SK-N-SH treated with all-trans-retinoic acid at 6 μM for 48 hours (cell line): ENCODE measurements around the gene CDRT4.
A peak's percentile ranks its signal among the peaks of the same experiment; 100 is the strongest.

Experiments
- ATAC-seq: fragments of 200-7000 bp; cut with Tn5 transposase; 3 replicates; pipeline ENCODE4 v1.9.1; 2020; ENCODE audit warnings: mild to moderate bottlenecking, moderate library complexity
- ARNTL ChIP-seq: fragments of 450-650 bp; formaldehyde crosslinking; IDR thresholded peaks from 2 replicates; pipeline ENCODE4 v1.5.0; 2020; ENCODE audit warnings: low read depth, mild to moderate bottlenecking, moderate library complexity, borderline replicate concordance
- BACH2 ChIP-seq: fragments of 250-450 bp; sonication (Bioruptor Pico); IDR thresholded peaks from 2 replicates; pipeline ENCODE4 v1.9.0; 2021; ENCODE audit warnings: mild to moderate bottlenecking, borderline replicate concordance
- CREB5 ChIP-seq: fragments of 250-450 bp; sonication (Bioruptor Pico); IDR thresholded peaks from 2 replicates; pipeline ENCODE4 v1.5.1; 2020; ENCODE audit warnings: low read depth, mild to moderate bottlenecking, moderate library complexity
- CSDC2 ChIP-seq: fragments of 250-450 bp; sonication (Bioruptor Pico); IDR thresholded peaks from 2 replicates; pipeline ENCODE4 v1.5.0; 2020; ENCODE audit warnings: mild to moderate bottlenecking, moderate library complexity
- ESRRG ChIP-seq: fragments of 250-450 bp; sonication (Bioruptor Pico); IDR thresholded peaks from 2 replicates; pipeline ENCODE4 v1.6.1; 2021; ENCODE audit warnings: mild to moderate bottlenecking
- GLIS3 ChIP-seq: fragments of 250-450 bp; sonication (Bioruptor Pico); IDR thresholded peaks from 2 replicates; pipeline ENCODE4 v1.5.0; 2020; ENCODE audit warnings: mild to moderate bottlenecking, moderate library complexity
- ISL1 ChIP-seq: fragments of 250-450 bp; sonication (Bioruptor Pico); IDR thresholded peaks from 2 replicates; pipeline ENCODE4 v2.1.2; 2022; ENCODE audit warnings: mild to moderate bottlenecking, moderate library complexity
- OSR1 ChIP-seq: fragments of 250-450 bp; sonication (Bioruptor Pico); IDR thresholded peaks from 2 replicates; pipeline ENCODE4 v1.8.0; 2022; ENCODE audit warnings: moderate library complexity, mild to moderate bottlenecking, inconsistent platforms
- PPARA ChIP-seq: fragments of 250-450 bp; sonication (Bioruptor Pico); IDR thresholded peaks from 2 replicates; pipeline ENCODE4 v1.5.0; 2020; ENCODE audit warnings: mild to moderate bottlenecking, borderline replicate concordance
- SNAI2 ChIP-seq: fragments of 250-450 bp; sonication (Bioruptor Pico); IDR thresholded peaks from 2 replicates; pipeline ENCODE4 v1.5.0; 2020; ENCODE audit warnings: mild to moderate bottlenecking, moderate library complexity
- TCF4 ChIP-seq: fragments of 250-450 bp; sonication (Bioruptor Pico); IDR thresholded peaks from 2 replicates; pipeline ENCODE4 v1.8.0; 2021; ENCODE audit warnings: mild to moderate bottlenecking, moderate library complexity, borderline replicate concordance
- TOX ChIP-seq: fragments of 250-450 bp; sonication (Bioruptor Pico); IDR thresholded peaks from 2 replicates; pipeline ENCODE4 v1.8.0; 2021; ENCODE audit warnings: mild to moderate bottlenecking, moderate library complexity, borderline replicate concordance
- TSHZ2 ChIP-seq: fragments of 250-450 bp; sonication (Bioruptor Pico); IDR thresholded peaks from 2 replicates; pipeline ENCODE4 v1.5.0; 2020; ENCODE audit warnings: mild to moderate bottlenecking, moderate library complexity
- ZC3H10 ChIP-seq: fragments of 250-450 bp; sonication (Bioruptor Pico); IDR thresholded peaks from 2 replicates; pipeline ENCODE4 v1.5.1; 2021; ENCODE audit warnings: mild to moderate bottlenecking, moderate library complexity
- ZFP30 ChIP-seq: fragments of 450-650 bp; formaldehyde crosslinking; IDR thresholded peaks from 2 replicates; pipeline ENCODE4 v1.5.0; 2022; ENCODE audit warnings: mild to moderate bottlenecking, moderate library complexity
- ZNF565 ChIP-seq: fragments of 450-650 bp; formaldehyde crosslinking; conservative IDR thresholded peaks from 2 replicates; pipeline ENCODE4 v1.5.0; 2020; ENCODE audit warnings: low read depth, mild to moderate bottlenecking, moderate library complexity
- ZNF70 ChIP-seq: fragments of 450-650 bp; formaldehyde crosslinking; IDR thresholded peaks from 2 replicates; pipeline ENCODE4 v1.5.0; 2020; ENCODE audit warnings: mild to moderate bottlenecking, moderate library complexity
- ZNF8 ChIP-seq: fragments of 450-650 bp; formaldehyde crosslinking; IDR thresholded peaks from 2 replicates; pipeline ENCODE4 v1.5.0; 2020; ENCODE audit warnings: mild to moderate bottlenecking, moderate library complexity
- TF ChIP-seq, protein P1 (sequence below): fragments of 250-450 bp; sonication (Bioruptor Pico); IDR thresholded peaks from 2 replicates; pipeline ENCODE4 v1.8.0; 2021; ENCODE audit warnings: low read depth, mild to moderate bottlenecking, moderate library complexity, borderline replicate concordance
- TF ChIP-seq, protein P2 (sequence below): fragments of 250-450 bp; sonication (Bioruptor Pico); IDR thresholded peaks from 2 replicates; pipeline ENCODE4 v1.8.0; 2020; ENCODE audit warnings: mild to moderate bottlenecking, moderate library complexity, borderline replicate concordance

CDRT4 gene

GRCh38 chr17:15470536-15470935 lies 3.1 kb upstream of the CDRT4 start:
- TF ChIP-seq, protein P1, sequence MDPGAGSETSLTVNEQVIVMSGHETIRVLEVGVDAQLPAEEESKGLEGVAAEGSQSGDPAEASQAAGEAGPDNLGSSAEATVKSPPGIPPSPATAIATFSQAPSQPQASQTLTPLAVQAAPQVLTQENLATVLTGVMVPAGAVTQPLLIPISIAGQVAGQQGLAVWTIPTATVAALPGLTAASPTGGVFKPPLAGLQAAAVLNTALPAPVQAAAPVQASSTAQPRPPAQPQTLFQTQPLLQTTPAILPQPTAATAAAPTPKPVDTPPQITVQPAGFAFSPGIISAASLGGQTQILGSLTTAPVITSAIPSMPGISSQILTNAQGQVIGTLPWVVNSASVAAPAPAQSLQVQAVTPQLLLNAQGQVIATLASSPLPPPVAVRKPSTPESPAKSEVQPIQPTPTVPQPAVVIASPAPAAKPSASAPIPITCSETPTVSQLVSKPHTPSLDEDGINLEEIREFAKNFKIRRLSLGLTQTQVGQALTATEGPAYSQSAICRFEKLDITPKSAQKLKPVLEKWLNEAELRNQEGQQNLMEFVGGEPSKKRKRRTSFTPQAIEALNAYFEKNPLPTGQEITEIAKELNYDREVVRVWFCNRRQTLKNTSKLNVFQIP (CRISPR knock-in tag): no peak
- TF ChIP-seq ZC3H10 (CRISPR knock-in tag) (no peak), TSHZ2 (CRISPR knock-in tag) (no peak), ESRRG (no peak), BACH2 (CRISPR knock-in tag) (no peak), CREB5 (no peak), OSR1 (CRISPR knock-in tag) (no peak), TOX (CRISPR knock-in tag) (no peak), ZNF565 (CRISPR knock-in tag) (no peak), ZFP30 (no peak)
- TF ChIP-seq, protein P2, sequence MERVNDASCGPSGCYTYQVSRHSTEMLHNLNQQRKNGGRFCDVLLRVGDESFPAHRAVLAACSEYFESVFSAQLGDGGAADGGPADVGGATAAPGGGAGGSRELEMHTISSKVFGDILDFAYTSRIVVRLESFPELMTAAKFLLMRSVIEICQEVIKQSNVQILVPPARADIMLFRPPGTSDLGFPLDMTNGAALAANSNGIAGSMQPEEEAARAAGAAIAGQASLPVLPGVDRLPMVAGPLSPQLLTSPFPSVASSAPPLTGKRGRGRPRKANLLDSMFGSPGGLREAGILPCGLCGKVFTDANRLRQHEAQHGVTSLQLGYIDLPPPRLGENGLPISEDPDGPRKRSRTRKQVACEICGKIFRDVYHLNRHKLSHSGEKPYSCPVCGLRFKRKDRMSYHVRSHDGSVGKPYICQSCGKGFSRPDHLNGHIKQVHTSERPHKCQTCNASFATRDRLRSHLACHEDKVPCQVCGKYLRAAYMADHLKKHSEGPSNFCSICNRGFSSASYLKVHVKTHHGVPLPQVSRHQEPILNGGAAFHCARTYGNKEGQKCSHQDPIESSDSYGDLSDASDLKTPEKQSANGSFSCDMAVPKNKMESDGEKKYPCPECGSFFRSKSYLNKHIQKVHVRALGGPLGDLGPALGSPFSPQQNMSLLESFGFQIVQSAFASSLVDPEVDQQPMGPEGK (CRISPR knock-in tag): no peak
- no peak for ATAC-seq

DNA sequence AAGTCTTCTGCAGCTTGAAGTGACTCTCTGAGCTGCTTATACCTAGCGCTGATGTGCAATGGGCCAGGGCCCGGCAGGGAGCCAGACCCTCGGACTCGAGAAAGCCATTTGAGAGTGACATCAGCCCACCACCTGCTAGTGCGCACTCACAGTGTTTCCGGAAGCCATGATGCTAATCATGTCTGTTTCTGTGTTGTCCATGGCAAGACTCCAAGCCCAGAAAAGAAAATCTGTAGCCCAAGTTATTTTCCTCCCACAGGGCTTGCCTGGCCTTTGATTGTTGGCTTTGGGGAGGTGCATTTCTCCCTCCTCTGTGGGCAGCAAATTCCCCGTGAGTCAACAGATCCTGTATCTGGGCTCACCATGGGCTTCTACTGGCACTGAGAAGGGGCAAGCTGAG lies 1.8 kb upstream of the CDRT4 start:
- ATAC-seq: peak; percentile 43
- TF ChIP-seq SNAI2: peak; percentile 71; the same call in 1 of the 2 replicates
- no peak for TF ChIP-seq ARNTL (CRISPR knock-in tag)
- TF ChIP-seq, protein P1 (CRISPR knock-in tag): no peak
- TF ChIP-seq ZNF565 (CRISPR knock-in tag): no peak
- no peak for TF ChIP-seq ZNF8 (CRISPR knock-in tag)
- no peak for TF ChIP-seq PPARA (CRISPR knock-in tag)
- TF ChIP-seq TCF4: peak; percentile 51; the same call in 1 of the 2 replicates
- TF ChIP-seq ZNF70 (CRISPR knock-in tag): no peak

DNA sequence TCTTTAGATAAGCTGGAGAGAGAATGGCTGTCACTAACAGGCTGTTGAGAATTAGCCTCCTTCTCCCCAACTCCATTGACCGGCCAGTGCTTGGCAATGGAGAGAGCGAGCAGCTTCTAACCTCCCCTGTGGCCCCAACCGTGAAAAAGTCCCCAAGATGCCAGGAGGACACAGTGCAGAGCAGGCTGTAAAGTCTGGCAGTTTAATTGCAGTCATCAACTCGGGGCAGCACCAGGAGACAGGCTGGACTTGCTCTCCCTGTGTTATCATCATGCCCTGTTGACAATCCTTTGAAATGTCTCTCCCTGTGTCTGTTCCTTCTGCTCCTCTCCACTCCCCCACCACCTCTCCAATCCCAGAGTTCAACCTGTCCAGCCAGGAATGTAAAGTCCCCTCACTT lies 705 bp upstream of the CDRT4 start:
- TF ChIP-seq BACH2 (CRISPR knock-in tag) (no peak), ISL1 (CRISPR knock-in tag) (no peak), ZNF70 (CRISPR knock-in tag) (no peak), ZFP30 (no peak), ZC3H10 (CRISPR knock-in tag) (no peak), ZNF8 (CRISPR knock-in tag) (no peak), TCF4 (no peak), GLIS3 (CRISPR knock-in tag) (no peak), SNAI2 (no peak), CREB5 (no peak), OSR1 (CRISPR knock-in tag) (no peak), ARNTL (CRISPR knock-in tag) (no peak), CSDC2 (CRISPR knock-in tag) (no peak)
- TF ChIP-seq, protein P1 (CRISPR knock-in tag): no peak
- TF ChIP-seq, protein P2 (CRISPR knock-in tag): no peak
- no peak for ATAC-seq
